HG03097 (cell line): Measurements from ENCODE around the gene UTP4.

Experiments
- ATAC-seq: cut with Tn5 transposase; IDR thresholded peaks from one replicate; pipeline ENCODE4 v1.9.1; 2021; ENCODE audit not compliant: unreplicated experiment, low FRiP score

The UTP4 gene

DNA sequence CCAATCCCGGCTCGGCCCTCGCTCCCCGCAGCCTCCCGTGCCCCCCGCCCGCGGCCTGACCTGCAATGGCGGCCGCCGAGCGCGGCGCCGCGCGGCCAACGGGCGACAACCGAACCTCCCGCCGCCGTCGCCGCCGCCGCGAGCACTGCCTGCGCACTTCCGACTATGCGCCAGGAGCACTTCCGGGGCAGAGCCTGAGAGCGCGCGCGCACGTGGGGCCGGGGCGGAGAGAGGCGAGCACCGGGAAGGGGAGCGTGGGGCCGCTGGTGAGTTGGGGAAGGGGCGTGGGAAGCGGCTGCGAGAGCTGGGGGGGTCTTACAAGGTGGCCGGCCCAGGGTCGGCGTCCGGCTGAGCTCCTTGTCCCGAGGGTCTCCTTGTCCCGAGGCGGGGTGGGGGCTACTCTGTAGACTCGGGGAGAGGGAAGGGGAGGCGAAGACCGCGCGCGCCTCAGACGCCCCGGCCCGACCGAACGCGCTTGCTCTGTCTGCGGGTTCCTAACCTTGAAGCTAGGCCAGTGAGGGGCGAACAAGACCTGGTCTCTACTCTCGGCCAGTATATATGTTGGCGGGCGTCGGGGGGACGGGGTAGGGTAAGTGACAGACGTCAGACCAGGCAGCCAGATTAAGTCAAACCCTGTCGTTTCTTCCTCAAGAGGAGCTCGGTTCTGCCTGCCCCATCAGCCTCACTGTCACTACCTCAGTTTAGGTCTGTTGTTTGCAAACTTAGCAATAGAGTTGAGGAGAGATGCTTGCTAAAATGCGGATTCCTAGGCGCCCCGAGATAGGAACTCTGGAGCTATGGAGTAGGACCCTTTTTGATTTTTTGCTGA is at the start of gene UTP4, which contains the start of gene CHTF8:
UTP4 (plus strand) TSS at position 226 of the 829 bp plus-strand sequence. CDS start 811 bp downstream, outside the sequence.
CHTF8 (minus strand) TSS at position 165 of the 829 bp plus-strand sequence. CDS start 11,130 bp downstream, outside the sequence.
- peak; percentile 82 for ATAC-seq

- no peak for ATAC-seq
Measured at GRCh38 chr16:69083306-69083941, 49.0 kb upstream of the UTP4 start.

DNA sequence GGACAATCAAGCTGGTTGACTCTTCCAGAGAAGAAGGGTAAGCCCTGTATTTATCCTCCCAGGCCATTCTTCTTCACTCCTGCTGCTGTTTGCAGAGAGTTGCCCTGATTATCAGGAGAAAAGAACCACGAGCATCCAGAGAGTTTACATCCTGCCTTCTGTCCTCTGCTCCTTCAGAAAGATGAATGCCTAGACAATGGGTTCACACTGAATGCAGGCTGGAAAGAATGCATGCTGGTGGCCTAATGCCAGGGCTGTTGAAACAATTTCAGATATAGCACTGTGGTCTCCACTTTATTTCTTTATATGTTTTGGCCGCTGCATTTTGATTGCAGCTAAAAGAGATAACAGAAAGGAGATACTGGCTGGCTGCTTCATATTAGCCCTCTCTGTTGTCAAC is 48.2 kb upstream of the UTP4 start:
- no peak for ATAC-seq

DNA sequence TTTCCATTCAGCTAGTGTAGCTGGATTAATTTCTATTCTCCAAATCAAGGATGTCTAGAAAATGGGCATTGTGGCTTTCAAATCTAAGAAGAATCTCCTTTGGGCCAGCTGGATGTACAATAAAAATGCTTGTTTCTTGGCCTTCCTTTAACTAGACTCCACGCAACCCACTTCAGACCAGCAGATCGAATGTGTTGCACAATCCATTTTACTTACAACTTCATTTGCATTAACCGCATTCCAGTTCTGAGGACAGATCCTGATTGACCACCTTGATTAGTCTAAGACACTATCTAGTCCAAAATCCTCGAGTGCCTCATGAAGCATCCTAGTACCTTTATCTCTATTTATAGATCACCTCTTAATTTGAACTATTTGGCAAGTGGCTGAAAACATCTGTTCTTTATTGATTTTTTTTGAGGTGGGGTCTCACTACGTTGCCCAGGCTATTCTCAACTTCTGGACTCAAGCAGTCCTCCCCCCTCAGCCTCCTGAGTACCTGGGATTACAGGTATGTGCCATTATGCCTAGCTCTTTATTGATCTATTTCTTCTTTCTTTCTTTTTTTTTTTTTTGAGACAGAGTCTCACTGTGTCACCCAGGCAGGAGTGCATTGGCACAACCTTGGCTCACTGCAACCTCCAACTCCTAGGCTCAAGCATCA is 47.3 kb upstream of the UTP4 start:
- no peak for ATAC-seq

GRCh38 chr16:69087161-69087581 is 45.3 kb upstream of the UTP4 start:
- no peak for ATAC-seq

GRCh38 chr16:69088684-69089083 is 43.8 kb upstream of the UTP4 start:
- ATAC-seq: no peak

- ATAC-seq: no peak
Measured at GRCh38 chr16:69089091-69089910, 43.1 kb upstream of the UTP4 start.

DNA sequence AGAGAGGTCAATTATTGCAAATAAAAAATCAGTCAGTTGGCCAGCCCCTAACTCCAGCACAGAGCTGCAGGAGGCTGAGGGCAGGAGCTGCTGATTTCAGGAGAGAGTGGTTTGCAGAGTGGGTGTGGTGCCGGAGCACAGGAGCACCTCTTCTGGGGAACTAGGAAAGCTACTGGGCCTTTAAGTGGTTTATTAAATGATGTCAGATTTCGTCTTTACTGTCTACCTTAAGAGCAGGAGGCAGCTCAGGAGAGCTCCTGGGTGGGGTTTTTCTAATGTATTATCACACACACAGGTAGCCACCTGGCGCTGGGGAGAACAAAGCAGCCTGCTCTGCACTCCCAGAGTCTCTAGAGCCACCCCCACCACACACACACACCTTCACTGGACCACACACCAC is 38.5 kb upstream of the UTP4 start:
- ATAC-seq: no peak

GRCh38 chr16:69094501-69094900 is 37.9 kb upstream of the UTP4 start:
- no peak for ATAC-seq

DNA sequence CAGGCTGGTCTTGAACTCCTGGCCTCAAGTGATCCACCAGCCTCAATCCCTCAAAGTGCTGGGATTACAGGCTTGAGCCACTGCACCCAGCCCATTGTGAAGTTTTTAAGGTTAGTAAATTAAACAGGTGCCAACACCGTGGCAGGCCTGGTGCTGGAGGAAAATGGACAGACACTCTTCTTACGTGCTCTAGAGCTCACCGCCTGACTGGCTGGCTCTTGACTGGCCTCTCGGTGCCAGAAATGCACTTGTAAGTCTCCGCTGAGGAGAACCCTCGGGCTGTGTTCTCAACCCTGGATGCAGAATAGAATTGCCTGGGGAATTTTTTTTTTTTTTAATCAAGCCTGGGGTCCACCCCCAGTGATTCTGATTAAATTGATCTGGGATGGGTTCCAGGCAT is 37.3 kb upstream of the UTP4 start:
- no peak for ATAC-seq

DNA sequence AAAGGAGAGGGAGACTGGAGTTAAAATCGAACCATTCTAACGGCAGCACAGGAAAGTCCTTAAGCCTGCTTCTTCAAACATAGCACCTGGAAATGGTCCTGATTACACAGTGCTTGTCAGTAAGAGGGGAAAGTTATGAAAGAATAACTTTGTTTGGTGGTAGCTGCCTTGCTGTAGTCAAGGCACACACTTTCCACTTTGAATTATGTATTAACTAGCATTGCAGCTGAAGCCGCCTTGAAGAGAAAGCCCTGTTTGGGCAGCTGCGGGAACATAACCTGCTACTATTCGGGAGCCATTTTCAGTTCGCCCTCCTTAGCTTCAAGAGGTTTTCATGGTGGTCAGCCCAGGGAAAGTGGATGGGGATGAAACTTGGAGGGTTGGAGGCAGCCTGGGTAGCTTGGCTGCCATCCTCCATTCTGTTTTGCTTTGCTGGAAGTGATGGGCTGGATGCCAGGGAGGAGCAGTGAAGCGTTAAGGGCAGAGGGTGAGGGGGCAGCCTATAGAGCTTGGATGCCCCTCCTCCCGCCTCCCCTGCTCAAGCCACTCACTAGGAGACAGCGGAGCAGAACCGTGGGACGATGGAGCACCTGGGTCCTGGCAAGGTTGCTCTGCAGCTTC is 32.3 kb upstream of the UTP4 start:
- no peak for ATAC-seq

GRCh38 chr16:69105501-69106361 is 26.7 kb upstream of the UTP4 start, which contains the start of gene HAS3:
Gene HAS3 (plus strand): TSS chr16:69105653. CDS start chr16:69109396, 3,743 bp downstream.
- ATAC-seq: no peak

- no peak for ATAC-seq
Measured at GRCh38 chr16:69106491-69107315, 25.7 kb upstream of the UTP4 start.

GRCh38 chr16:69107316-69107962 is 25.0 kb upstream of the UTP4 start:
- ATAC-seq: no peak

- ATAC-seq: no peak
Measured at GRCh38 chr16:69108064-69108904, 24.2 kb upstream of the UTP4 start.

GRCh38 chr16:69108905-69109252 is 23.6 kb upstream of the UTP4 start:
- no peak for ATAC-seq
